Breast epithelium (tissue), 4 donors: ENCODE results near the gene TNFRSF6B. TPM values are rescaled to one million over a fixed set of nuclear protein-coding genes. Genes with fewer than 3 reads are reported as not detected.

Experiments
- DNase-seq, 2 donors: peaks; one replicate each; pipeline ENCODE4 v3.0.0-alpha.2; 2019; ENCODE audit warnings: low spot score in 2 of 2
- H3K27ac ChIP-seq, 2 donors: fragments of 200-600 bp; sonication (generic) in 1 of 2; one replicate each; pipeline ENCODE4 v1.5.1; 2016 to 2019; ENCODE audit warnings: mild to moderate bottlenecking in 1 of 2
- H3K27me3 ChIP-seq, 2 donors: fragments of 200-600 bp; sonication (generic) in 1 of 2; one replicate each; pipeline versions ENCODE4 v1.5.1 to v1.6.0; 2017 to 2019; ENCODE audit warnings: control low read depth in 1 of 2, mild to moderate bottlenecking in 1 of 2
- H3K36me3 ChIP-seq: fragments of 200-600 bp; one replicate; pipeline ENCODE4 v1.5.1; 2019
- H3K4me1 ChIP-seq, 2 donors: fragments of 200-600 bp; sonication (generic); one replicate each; pipeline ENCODE4 v1.5.1; 2016 to 2019; ENCODE audit warnings: control low read depth in 1 of 2
- H3K4me3 ChIP-seq, 3 donors: fragments of 200-600 bp; sonication (generic); 1 replicate in 2 of 3; 2 replicates in 1 of 3; pipeline ENCODE4 v1.5.1; 2016 to 2019; ENCODE audit warnings: mild to moderate bottlenecking in 3 of 3, moderate library complexity in 2 of 3
- H3K9me3 ChIP-seq, 2 donors: fragments of 200-600 bp; sonication (generic) in 1 of 2; one replicate each; pipeline ENCODE4 v1.5.1; 2016 to 2019; ENCODE audit warnings: control low read depth in 1 of 2
- POLR2A ChIP-seq: fragments of 450-650 bp; IDR thresholded peaks from one replicate; pipeline ENCODE4 v1.6.1; 2016; ENCODE audit warnings: antibody characterized with exemption, mild to moderate bottlenecking, moderate library complexity
- POLR2AphosphoS5 ChIP-seq, 3 donors: sonication (generic); formaldehyde crosslinking; IDR thresholded peaks; one replicate each; pipeline ENCODE4 v1.6.1; 2017; ENCODE audit warnings: antibody characterized with exemption in 3 of 3
- intact Hi-C: fragments of 100-400 bp; cut with DNase I; formaldehyde crosslinking; loops from one replicate; pipeline ENCODE4 v1.15.1; 2023; ENCODE audit warnings: low total_unique reads
- total RNA-seq, 3 donors: library from RNA; depleted of rRNA; stranded (reverse); fragments of >200 nt; gene quantifications; one replicate each; pipeline ENCODE4 v1.1.0, GENCODE V29; 2016
- TF ChIP-seq, protein P1 (sequence below), 3 donors: fragments of 450-650 bp; IDR thresholded peaks; one replicate each; pipeline ENCODE4 v1.5.1; 2016 to 2017; ENCODE audit warnings: antibody characterized with exemption in 3 of 3, mild to moderate bottlenecking in 3 of 3, moderate library complexity in 3 of 3

Gene TNFRSF6B
- total RNA-seq, 3 donors from 2014 or later: 2.8 to 40.0 (median 7.4) TPM

DNA sequence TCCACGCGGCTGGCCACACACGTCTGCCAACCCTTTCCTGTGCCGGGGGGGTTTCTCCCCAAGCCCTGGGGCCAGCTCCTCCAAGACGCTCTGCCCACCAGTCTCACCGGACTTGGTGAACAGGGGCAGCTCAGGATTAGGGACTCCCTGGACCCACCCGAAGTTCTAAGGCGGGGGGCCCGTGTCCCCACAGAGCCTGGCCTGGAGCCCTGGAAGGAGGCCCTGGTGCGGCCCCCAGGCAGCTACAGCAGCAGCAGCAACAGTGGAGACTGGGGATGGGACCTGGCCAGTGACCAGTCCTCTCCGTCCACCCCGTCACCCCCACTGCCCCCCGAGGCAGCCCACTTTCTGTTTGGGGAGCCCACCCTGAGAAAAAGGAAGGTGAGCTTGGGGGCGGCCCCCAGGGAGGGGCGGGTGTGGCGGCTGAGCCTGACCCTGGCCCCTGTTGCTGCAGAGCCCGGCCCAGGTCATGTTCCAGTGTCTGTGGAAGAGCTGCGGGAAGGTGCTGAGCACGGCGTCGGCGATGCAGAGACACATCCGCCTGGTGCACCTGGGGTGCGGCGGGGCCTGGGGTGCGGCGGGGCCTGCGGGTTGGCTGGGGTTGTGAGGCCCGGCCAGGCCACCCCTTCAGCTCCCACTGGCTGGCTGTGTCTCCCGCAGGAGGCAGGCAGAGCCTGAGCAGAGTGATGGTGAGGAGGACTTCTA is 45.4 kb downstream of the TNFRSF6B start:
- intact Hi-C loops: no loop called here
- Histone ChIP-seq H3K4me3 (peak overlapping the region in 2 of 3 donors; percentile 60 to 83), H3K9me3 (no peaks in the 10 kb centered on the region), H3K27ac (peak overlapping the region; percentile 80 to 99), H3K36me3 (no peaks in the 10 kb centered on the region), H3K27me3 (no peaks in the 10 kb centered on the region), H3K4me1 (peaks cover 26 to 31% of the 10 kb centered on the region in 2 donors)
- TF ChIP-seq, protein P1, sequence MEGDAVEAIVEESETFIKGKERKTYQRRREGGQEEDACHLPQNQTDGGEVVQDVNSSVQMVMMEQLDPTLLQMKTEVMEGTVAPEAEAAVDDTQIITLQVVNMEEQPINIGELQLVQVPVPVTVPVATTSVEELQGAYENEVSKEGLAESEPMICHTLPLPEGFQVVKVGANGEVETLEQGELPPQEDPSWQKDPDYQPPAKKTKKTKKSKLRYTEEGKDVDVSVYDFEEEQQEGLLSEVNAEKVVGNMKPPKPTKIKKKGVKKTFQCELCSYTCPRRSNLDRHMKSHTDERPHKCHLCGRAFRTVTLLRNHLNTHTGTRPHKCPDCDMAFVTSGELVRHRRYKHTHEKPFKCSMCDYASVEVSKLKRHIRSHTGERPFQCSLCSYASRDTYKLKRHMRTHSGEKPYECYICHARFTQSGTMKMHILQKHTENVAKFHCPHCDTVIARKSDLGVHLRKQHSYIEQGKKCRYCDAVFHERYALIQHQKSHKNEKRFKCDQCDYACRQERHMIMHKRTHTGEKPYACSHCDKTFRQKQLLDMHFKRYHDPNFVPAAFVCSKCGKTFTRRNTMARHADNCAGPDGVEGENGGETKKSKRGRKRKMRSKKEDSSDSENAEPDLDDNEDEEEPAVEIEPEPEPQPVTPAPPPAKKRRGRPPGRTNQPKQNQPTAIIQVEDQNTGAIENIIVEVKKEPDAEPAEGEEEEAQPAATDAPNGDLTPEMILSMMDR (IDR thresholded peaks at IDR 0.05): no peak
- TF ChIP-seq POLR2AphosphoS5 (IDR thresholded peaks at IDR 0.05) (no peak), POLR2A (no peak)
- no peak for DNase-seq

DNA sequence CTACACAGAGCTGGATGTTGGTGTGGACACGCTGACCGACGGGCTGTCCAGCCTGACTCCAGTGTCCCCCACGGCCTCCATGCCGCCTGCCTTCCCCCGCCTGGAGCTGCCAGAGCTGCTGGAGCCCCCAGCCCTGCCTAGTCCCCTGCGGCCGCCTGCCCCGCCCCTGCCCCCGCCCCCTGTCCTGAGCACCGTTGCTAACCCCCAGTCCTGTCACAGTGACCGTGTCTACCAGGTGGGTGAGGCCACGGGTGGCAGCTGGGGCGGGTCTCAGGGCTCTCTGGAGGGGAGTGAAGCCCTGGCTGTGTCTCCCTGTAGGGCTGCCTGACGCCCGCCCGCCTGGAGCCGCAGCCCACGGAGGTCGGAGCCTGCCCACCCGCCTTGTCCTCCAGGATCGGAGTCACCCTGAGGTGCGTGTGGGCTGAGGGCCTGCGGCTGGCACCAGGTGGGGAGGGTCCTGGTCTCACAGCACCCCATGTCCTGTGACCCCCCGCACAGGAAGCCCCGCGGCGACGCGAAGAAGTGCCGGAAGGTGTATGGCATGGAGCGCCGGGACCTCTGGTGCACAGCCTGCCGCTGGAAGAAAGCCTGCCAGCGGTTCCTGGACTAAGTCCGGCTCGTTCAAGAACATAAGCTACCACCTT is 46.1 kb downstream of the TNFRSF6B start:
- Histone ChIP-seq H3K36me3 (no peaks in the 10 kb centered on the region), H3K27me3 (no peaks in the 10 kb centered on the region), H3K27ac (peak overlapping the region; percentile 13 to 99), H3K4me3 (no peak overlapping the region), H3K4me1 (peaks cover 26 to 28% of the 10 kb centered on the region in 2 donors), H3K9me3 (no peaks in the 10 kb centered on the region)
- TF ChIP-seq, protein P1 (IDR thresholded peaks at IDR 0.05): no peak
- TF ChIP-seq POLR2A (no peak), POLR2AphosphoS5 (IDR thresholded peaks at IDR 0.05) (no peak)
- DNase-seq: no peak
- intact Hi-C loops: no loop called here

DNA sequence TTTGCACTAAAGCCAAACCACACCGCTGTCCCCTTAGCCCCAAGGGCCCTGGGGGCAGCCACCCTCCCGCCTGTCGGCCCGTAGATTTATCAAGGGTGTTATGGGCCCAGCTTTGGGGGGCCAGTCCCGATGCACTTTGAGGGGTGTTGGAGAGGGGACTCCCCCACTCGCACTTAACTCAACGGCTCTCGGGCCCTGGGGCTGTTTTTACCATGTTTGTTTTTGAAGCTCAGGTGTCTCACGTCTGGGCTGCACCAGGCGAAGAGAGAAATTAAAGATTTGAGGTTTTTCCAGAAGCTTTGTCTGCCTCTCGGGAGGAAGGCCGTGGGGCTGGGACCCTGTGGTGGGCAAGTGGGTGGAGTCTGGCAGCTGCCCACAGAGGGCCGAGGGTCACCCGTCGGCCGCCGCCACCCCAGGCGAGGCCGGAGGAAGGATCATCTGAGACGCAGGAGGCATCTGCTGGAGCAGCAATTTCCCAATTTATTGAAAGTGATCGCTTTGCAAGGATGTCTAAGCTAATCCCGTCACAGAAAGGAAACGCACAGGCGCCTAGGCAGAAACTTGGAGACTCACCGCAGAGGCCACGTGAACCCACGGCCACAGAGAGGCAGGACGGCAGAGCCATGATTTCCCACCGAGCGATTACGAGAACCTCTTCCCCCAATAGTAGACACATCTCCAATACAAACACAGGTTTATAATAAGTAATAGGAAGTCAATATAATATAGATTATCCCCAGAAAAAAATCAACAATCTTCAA is 46.9 kb downstream of the TNFRSF6B start:
- Histone ChIP-seq H3K9me3 (no peaks in the 10 kb centered on the region), H3K36me3 (no peaks in the 10 kb centered on the region), H3K4me1 (peaks cover 17 to 21% of the 10 kb centered on the region in 2 donors), H3K4me3 (no peak overlapping the region), H3K27ac (peak overlapping the region; percentile 13 to 99), H3K27me3 (no peaks in the 10 kb centered on the region)
- no peak for DNase-seq
- intact Hi-C loops: no loop called here
- no peak for TF ChIP-seq POLR2A
- TF ChIP-seq POLR2AphosphoS5 (IDR thresholded peaks at IDR 0.05): no peak
- TF ChIP-seq, protein P1 (IDR thresholded peaks at IDR 0.05): no peak

DNA sequence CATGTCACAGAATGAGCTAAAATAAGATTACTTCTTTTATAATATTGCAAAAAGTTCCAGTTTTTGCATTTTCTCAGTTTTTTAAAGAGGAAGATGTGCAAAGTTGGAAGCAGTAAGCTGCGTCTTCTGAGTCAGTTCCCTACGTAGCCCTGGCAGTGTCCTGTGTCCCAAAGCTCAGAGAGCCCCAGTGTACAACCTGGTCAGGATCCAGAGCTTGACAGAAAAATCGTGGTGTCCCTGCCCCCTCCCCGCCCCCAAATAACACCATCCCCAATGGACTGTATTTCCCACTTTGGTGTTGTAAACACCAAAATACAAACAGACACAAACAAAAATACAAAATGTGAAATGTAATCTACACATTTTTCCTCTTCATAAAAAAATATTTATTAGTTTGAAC is 47.7 kb downstream of the TNFRSF6B start:
- Histone ChIP-seq H3K27me3 (no peaks in the 10 kb centered on the region), H3K4me3 (no peak overlapping the region), H3K4me1 (peaks cover 12 to 18% of the 10 kb centered on the region in 2 donors), H3K9me3 (no peaks in the 10 kb centered on the region), H3K27ac (no peak overlapping the region), H3K36me3 (no peaks in the 10 kb centered on the region)
- intact Hi-C loops: no loop called here
- TF ChIP-seq POLR2A (no peak), POLR2AphosphoS5 (IDR thresholded peaks at IDR 0.05) (no peak)
- TF ChIP-seq, protein P1 (IDR thresholded peaks at IDR 0.05): no peak
- no peak for DNase-seq
